Activated CD8-positive, alpha-beta memory T cell treated with anti-CD3 and anti-CD28 coated beads, Interleukin-2, amount 50 U/mL, for 24 hours (primary cell): ENCODE data around the gene LBX1.
"Not testable (repeated sequence)": the region's sequence is repeated elsewhere in the genome, so short reads cannot be mapped to it uniquely, and the experiment has no call there.

Experiments
- DNase-seq: peaks from one replicate; pipeline ENCODE4 v3.0.0-alpha.2; 2020; ENCODE audit errors: extremely low read depth

Gene LBX1

GRCh38 chr10:101202667-101203066 is 26.6 kb downstream of the LBX1 start:
- not testable (repeated sequence) for DNase-seq

- DNase-seq: not testable (repeated sequence)
These were observed 30.8 kb downstream of the LBX1 start for GRCh38 chr10:101198326-101198977.

- no peak for DNase-seq
These were observed 33.3 kb downstream of the LBX1 start for GRCh38 chr10:101195921-101196320.

GRCh38 chr10:101189461-101190401 is 39.5 kb downstream of the LBX1 start:
- no peak for DNase-seq

- DNase-seq: no peak
These were observed 40.3 kb downstream of the LBX1 start for GRCh38 chr10:101188942-101189341.

GRCh38 chr10:101183458-101184183 is 45.6 kb downstream of the LBX1 start:
- no peak for DNase-seq

- DNase-seq: no peak
These were observed 46.3 kb downstream of the LBX1 start for GRCh38 chr10:101182936-101183335.
